Astrocyte (in vitro differentiated cells and primary cell): ENCODE measurements around the gene CD99L2. TPM values are rescaled to one million over a fixed set of nuclear protein-coding genes. Genes with fewer than 3 reads are reported as not detected.

Experiments used
- DNase-seq: peaks from one replicate; pipeline ENCODE4 v3.0.0-alpha.2; 2010; ENCODE audit warnings: low read depth
- FAIRE-seq: peaks from 2 replicates; lab custom pipeline; 2011; peaks lifted over from hg19 to GRCh38; lab: Jason Lieb, UNC
- H2AFZ ChIP-seq: 2 replicates; pipeline ENCODE4 v1.6.0; 2012; ENCODE audit warnings: low read depth, low read length, inconsistent platforms
- H3K27ac ChIP-seq: 2 replicates; pipeline ENCODE4 v1.5.1; 2011; ENCODE audit warnings: low read depth, low read length, inconsistent platforms
- H3K27me3 ChIP-seq: 2 replicates; pipeline ENCODE4 v1.6.0; 2011; ENCODE audit warnings: low read length, inconsistent platforms; ENCODE audit not compliant: insufficient read depth
- H3K36me3 ChIP-seq: 2 replicates; pipeline ENCODE4 v1.5.1; 2011; ENCODE audit warnings: low read length, inconsistent platforms; ENCODE audit not compliant: insufficient read depth
- H3K4me1 ChIP-seq: 2 replicates; pipeline ENCODE4 v1.5.1; 2011; ENCODE audit warnings: low read length, inconsistent platforms; ENCODE audit not compliant: insufficient read depth
- H3K4me2 ChIP-seq: 2 replicates; pipeline ENCODE4 v1.6.0; 2012; ENCODE audit warnings: low read length, inconsistent platforms
- H3K4me3 ChIP-seq: 2 replicates; pipeline ENCODE4 v1.5.1; 2011; ENCODE audit warnings: low read depth, mild to moderate bottlenecking, low read length, inconsistent platforms; ENCODE audit not compliant: insufficient read depth
- H3K79me2 ChIP-seq: 2 replicates; pipeline ENCODE4 v1.6.0; 2012; ENCODE audit warnings: mild to moderate bottlenecking, low read length, inconsistent platforms; ENCODE audit not compliant: insufficient read depth
- H3K9ac ChIP-seq: 2 replicates; pipeline ENCODE4 v1.6.0; 2012; ENCODE audit warnings: mild to moderate bottlenecking, low read length, inconsistent platforms
- H3K9me3 ChIP-seq: 2 replicates; pipeline ENCODE4 v1.5.1; 2012; ENCODE audit warnings: low read depth, mild to moderate bottlenecking, low read length, inconsistent platforms; ENCODE audit not compliant: insufficient read depth
- H4K20me1 ChIP-seq: 2 replicates; pipeline ENCODE4 v1.6.0; 2012; ENCODE audit warnings: low read length, inconsistent platforms; ENCODE audit not compliant: insufficient read depth
- H3K27ac Mint-ChIP-seq: one replicate; pipeline ENCODE4 v1.8.0; 2021; ENCODE audit warnings: mild to moderate bottlenecking, mixed read lengths; ENCODE audit not compliant: unreplicated experiment
- H3K27me3 Mint-ChIP-seq: one replicate; pipeline ENCODE4 v1.8.0; 2021; ENCODE audit warnings: low read depth, mixed read lengths; ENCODE audit not compliant: unreplicated experiment
- H3K36me3 Mint-ChIP-seq: one replicate; pipeline ENCODE4 v1.8.0; 2021; ENCODE audit warnings: low read depth, mixed read lengths; ENCODE audit not compliant: unreplicated experiment
- H3K4me1 Mint-ChIP-seq: one replicate; pipeline ENCODE4 v1.8.0; 2021; ENCODE audit warnings: low read depth, mixed read lengths; ENCODE audit not compliant: unreplicated experiment
- H3K4me3 Mint-ChIP-seq: one replicate; pipeline ENCODE4 v1.8.0; 2021; ENCODE audit warnings: mild to moderate bottlenecking, moderate library complexity, mixed read lengths; ENCODE audit not compliant: unreplicated experiment
- H3K9me3 Mint-ChIP-seq: one replicate; pipeline ENCODE4 v1.8.0; 2021; ENCODE audit warnings: mild to moderate bottlenecking, mixed read lengths; ENCODE audit not compliant: unreplicated experiment
- EZH2 ChIP-seq: IDR thresholded peaks from 2 replicates; pipeline ENCODE4 v1.6.1; 2012; ENCODE audit warnings: mild to moderate bottlenecking, low read length, inconsistent platforms; ENCODE audit not compliant: insufficient read depth
- total RNA-seq: library from RNA; stranded (reverse); gene quantifications from 2 replicates; pipeline ENCODE4 v1.2.1, GENCODE V29; 2021
- TF ChIP-seq, protein P1 (sequence below): IDR thresholded peaks from 2 replicates; pipeline ENCODE4 v1.5.1; 2011; ENCODE audit warnings: low read depth, mild to moderate bottlenecking, inconsistent platforms, low read length, moderate library complexity; ENCODE audit not compliant: insufficient read depth

CD99L2 gene
- total RNA-seq, 1 donor from 2014 or later: 38.4 TPM

DNA sequence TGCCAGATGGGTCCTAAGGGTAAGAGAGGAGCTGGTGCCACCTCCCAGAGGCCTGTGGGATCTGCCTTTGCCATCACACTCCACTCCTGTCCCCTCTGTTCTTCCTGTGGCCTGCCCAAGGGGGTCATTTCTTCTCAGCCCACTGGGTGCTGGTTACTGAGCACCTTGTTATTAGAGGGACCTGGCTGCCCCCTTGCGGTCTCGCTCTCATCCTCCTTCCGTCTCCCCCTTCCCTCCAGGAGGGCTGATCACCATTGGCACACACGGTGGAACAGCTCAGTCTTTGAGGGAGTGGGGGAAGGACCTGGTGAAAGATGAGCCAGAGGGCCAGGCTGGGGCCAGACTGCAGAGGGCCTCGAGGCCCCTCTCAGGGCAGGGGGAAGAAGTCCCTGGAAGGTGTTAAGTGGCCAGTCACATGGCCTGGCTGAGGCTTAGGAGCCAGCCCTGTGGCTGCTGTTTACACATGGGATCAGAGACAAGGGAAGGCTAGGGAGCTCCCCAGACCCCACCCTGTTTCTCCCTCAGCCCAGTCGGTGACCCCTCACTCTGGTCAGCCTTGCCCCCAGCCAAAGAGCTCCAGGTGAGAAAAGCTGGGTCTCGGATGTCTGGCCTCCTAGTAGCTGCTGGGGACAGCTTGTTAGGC lies 137.2 kb downstream of the CD99L2 start:
- Mint-ChIP-seq H3K27ac (no peak overlapping the region), H3K27me3 (no peaks in the 10 kb centered on the region), H3K9me3 (no peaks in the 10 kb centered on the region), H3K4me1 (peaks cover 6% of the 10 kb centered on the region), H3K4me3 (no peak overlapping the region), H3K36me3 (peaks cover 5% of the 10 kb centered on the region)
- H3K9ac ChIP-seq: no peak overlapping the region
- H3K4me2 ChIP-seq: no peak overlapping the region
- FAIRE-seq (no peak), DNase-seq (no peak)
- H2AFZ ChIP-seq: no peak overlapping the region
- H3K36me3 ChIP-seq: no peaks in the 10 kb centered on the region
- no peaks in the 10 kb centered on the region for H3K79me2 ChIP-seq
- H3K27ac ChIP-seq: no peak overlapping the region
- no peaks in the 10 kb centered on the region for H4K20me1 ChIP-seq
- H3K9me3 ChIP-seq: no peaks in the 10 kb centered on the region
- no peak for TF ChIP-seq EZH2
- TF ChIP-seq, protein P1, sequence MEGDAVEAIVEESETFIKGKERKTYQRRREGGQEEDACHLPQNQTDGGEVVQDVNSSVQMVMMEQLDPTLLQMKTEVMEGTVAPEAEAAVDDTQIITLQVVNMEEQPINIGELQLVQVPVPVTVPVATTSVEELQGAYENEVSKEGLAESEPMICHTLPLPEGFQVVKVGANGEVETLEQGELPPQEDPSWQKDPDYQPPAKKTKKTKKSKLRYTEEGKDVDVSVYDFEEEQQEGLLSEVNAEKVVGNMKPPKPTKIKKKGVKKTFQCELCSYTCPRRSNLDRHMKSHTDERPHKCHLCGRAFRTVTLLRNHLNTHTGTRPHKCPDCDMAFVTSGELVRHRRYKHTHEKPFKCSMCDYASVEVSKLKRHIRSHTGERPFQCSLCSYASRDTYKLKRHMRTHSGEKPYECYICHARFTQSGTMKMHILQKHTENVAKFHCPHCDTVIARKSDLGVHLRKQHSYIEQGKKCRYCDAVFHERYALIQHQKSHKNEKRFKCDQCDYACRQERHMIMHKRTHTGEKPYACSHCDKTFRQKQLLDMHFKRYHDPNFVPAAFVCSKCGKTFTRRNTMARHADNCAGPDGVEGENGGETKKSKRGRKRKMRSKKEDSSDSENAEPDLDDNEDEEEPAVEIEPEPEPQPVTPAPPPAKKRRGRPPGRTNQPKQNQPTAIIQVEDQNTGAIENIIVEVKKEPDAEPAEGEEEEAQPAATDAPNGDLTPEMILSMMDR: no peak
- no peaks in the 10 kb centered on the region for H3K4me1 ChIP-seq
- no peak overlapping the region for H3K4me3 ChIP-seq
- H3K27me3 ChIP-seq: no peaks in the 10 kb centered on the region

DNA sequence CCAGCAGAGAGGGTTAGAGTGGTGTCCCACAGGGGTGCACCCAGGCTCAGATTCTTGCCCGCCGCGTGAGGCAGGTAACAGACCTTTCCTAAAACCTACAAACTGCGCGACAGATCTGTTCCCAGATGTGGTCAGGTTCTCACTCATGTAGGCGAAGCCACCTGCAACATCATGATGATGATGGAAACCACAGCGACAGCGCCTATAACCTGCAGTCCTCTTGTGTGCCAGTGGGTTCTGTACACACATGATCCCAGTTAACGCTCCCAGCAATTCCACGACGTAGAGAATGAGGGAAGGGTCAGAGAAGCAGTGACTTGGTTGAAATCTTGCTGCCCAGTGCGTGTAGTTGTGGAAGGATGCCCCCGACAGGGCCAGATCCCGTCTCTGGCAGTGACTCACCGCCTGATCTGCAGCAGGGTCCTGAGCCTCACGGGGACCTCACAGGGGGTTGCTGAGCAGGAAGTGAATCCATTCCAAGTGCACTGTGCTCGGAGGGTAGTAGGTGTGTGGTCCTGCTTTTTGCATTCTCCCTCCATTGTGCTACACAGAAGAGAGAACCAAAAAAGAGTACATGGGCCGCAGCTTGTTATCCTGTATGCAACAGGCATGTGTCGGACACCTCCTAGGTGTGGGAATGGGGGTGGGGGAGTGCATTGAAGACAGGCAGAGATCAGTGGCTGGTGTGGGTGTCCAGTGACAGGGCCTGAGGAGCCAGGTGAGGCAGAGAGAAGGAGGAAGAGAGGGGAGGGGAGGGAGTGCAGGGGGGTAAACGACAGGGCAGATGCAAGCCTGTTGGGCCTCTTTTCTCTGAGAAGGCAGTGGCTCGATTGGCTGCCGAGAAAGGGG lies 138.7 kb downstream of the CD99L2 start:
- H3K79me2 ChIP-seq: no peaks in the 10 kb centered on the region
- no peaks in the 10 kb centered on the region for H3K9me3 ChIP-seq
- H3K4me3 Mint-ChIP-seq: no peak overlapping the region
- H3K27me3 ChIP-seq: no peaks in the 10 kb centered on the region
- no peaks in the 10 kb centered on the region for H4K20me1 ChIP-seq
- no peak for DNase-seq
- no peaks in the 10 kb centered on the region for H3K36me3 ChIP-seq
- H3K9me3 Mint-ChIP-seq: no peaks in the 10 kb centered on the region
- H3K4me2 ChIP-seq: no peak overlapping the region
- no peaks in the 10 kb centered on the region for H3K27me3 Mint-ChIP-seq
- no peak overlapping the region for H3K4me3 ChIP-seq
- peaks cover 5% of the 10 kb centered on the region for H3K4me1 Mint-ChIP-seq
- H3K27ac ChIP-seq: no peak overlapping the region
- H3K27ac Mint-ChIP-seq: no peak overlapping the region
- H2AFZ ChIP-seq: no peak overlapping the region
- FAIRE-seq: no peak
- TF ChIP-seq, protein P1: no peak
- TF ChIP-seq EZH2: no peak
- H3K36me3 Mint-ChIP-seq: peaks cover 5% of the 10 kb centered on the region
- no peaks in the 10 kb centered on the region for H3K4me1 ChIP-seq
- H3K9ac ChIP-seq: no peak overlapping the region

DNA sequence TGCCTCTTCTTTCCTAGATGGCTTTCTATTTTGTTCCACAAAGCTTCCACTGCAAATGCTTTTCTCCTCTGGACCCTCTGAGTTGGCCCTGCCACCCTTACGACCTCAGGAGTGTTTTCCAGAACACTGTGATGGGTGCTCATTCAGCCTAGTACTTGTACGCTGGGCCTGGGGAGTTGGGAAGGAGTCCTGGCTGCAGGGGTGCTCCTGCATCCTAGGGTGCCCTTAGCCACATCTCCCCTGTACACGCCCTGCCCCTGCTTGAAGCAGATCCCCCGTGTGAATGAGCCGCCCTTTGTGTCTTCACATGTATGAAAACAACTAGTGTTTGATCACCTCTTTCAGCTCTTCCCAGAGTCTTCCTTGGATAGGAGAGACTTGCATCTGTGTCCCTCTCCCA lies 141.1 kb downstream of the CD99L2 start:
- Histone ChIP-seq H3K4me1 (no peaks in the 10 kb centered on the region), H3K4me3 (no peak overlapping the region), H3K9me3 (no peaks in the 10 kb centered on the region), H3K4me2 (no peak overlapping the region), H3K36me3 (no peaks in the 10 kb centered on the region), H3K27me3 (no peaks in the 10 kb centered on the region), H3K27ac (no peak overlapping the region), H4K20me1 (no peaks in the 10 kb centered on the region), H3K79me2 (no peaks in the 10 kb centered on the region), H2AFZ (no peak overlapping the region), H3K9ac (no peak overlapping the region)
- Mint-ChIP-seq H3K36me3 (peaks cover 5% of the 10 kb centered on the region), H3K4me3 (no peak overlapping the region), H3K4me1 (no peaks in the 10 kb centered on the region), H3K9me3 (no peaks in the 10 kb centered on the region), H3K27ac (no peak overlapping the region), H3K27me3 (no peaks in the 10 kb centered on the region)
- DNase-seq (no peak), FAIRE-seq (no peak)
- TF ChIP-seq, protein P1: no peak
- no peak for TF ChIP-seq EZH2
